NCI-H1092 (cell line): Measurements from ENCODE around the gene RGS19.
"Not testable (repeated sequence)": the region's sequence is repeated elsewhere in the genome, so short reads cannot be mapped to it uniquely, and the experiment has no call there.

Experiments used
- DNase-seq: peaks from one replicate; lab custom pipeline; 2025; lab: John Stamatoyannopoulos, UW

RGS19 gene

DNA sequence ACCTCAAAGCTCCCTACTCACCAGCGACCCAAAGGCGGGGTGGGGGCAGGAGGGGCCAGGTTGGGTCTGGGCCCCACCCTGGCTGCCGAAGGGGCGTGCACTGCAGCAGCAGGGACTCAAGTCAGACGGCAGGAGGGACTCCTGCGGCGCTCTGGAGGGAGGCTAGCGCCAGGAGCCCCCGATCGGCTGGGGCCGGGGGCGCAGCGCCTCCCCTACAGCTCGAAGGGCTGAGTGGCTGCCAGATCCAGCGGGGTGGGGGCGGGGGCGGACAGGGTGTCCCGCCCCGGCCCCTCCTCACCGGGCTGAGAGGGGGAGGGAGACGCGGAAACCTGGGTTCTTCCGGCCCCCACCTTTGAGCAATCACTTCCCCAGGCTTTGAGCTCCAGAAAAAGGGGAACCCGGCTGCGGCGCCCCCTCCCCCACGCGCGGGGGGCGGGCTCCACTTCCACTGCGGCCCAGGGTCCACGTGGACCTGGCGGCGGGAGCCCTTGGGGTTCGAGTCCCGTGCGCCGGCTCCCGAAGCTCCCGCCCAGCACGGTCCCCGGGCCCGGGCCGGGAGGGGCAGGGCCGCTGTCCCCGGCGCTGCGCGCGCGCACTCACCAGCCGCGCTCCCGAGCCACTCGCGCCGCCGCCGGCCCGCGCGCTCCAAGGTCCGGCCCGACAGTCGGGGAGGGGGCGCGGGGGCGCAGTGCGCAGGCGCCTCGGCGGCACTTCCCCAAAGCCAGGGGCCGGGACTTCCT lies at the start of gene RGS19:
RGS19 (minus strand) TSS at position 246 of the 740 bp plus-strand sequence. CDS start 2,632 bp downstream, outside the sequence.
- peak; percentile 28 for DNase-seq

DNA sequence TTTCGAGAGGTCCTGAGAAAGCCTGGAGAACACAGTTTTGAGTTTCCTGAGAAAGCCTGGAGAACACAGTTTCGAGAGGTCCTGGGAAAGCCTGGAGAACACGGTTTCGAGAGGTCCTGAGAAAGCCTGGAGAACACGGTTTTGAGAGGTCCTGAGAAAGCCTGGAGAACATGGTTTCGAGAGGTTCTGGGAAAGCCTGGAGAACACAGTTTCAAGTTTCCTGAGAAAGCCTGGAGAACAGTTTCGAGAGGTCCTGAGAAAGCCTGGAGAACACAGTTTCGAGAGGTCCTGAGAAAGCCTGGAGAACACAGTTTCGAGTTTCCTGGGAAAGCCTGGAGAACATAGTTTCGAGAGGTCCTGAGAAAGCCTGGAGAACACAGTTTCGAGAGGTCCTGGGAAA lies 44.2 kb upstream of the RGS19 start:
- DNase-seq: not testable (repeated sequence)

DNA sequence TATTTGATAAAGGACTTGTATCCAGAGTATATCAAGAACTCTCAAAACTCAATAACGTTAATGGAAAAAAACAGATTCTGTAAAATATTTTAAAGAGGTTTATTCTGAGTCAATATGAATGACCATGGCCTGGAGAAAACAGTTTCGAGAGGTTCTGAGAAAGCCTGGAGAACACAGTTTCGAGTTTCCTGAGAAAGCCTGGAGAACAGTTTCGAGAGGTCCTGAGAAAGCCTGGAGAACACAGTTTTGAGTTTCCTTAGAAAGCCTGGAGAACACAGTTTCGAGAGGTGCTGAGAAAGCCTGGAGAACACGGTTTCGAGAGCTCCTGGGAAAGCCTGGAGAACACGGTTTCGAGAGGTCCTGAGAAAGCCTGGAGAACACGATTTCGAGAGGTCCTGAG lies 43.6 kb upstream of the RGS19 start:
- DNase-seq: not testable (repeated sequence)

DNA sequence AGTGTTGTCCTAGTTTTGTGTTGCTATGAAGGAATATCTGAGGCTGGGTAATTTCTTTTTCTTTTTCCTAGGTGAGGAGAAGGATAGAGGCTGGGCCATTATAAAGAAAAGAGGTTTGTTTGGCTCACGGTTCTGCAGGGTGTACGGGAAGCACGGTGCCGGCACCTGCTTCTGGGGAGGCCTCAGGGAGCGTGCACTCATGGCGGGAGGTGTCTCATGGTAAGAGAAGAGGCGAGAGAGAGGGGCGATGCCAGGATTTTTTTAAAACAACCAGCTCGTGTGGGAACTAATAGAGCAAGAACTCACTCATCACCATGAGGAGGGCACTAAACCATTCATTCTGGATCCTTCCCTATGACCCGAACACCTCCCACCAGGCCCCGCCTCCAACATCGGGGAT lies 42.3 kb upstream of the RGS19 start:
- DNase-seq: no peak

DNA sequence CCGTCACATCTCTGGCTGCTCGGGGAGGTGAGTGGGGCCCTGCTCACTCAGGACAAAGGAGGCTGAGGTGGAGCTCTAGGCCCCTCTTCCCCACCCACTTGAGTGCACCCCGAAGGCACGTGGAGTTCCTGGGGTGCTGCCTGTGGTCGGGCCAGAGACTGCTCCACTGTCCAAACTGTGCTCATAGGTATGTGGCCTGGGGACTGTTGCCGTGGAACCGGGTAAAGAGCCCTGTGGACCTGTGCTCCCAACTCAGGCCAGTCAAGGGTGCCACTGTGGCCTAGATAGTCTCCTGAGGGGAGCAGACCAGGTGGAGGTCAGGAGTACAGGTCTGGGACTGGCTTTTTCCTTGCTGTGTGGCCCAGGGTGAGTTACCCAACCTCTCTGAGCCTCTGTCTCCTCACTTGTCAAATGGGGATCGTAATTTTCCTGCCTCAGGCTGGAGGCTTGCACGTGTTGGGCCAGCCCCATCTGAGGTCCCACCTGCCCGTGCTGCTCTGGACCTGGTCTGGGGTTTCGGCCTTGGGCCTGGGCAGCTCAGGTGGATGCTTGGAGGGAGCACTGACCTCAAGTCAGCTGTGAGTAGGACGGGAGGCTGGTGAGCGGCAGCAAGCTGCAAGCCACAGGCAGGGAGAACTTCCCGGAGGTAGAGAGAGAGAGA lies 40.5 kb upstream of the RGS19 start:
- DNase-seq: no peak

GRCh38 chr20:64119301-64119680 lies 40.0 kb upstream of the RGS19 start:
- no peak for DNase-seq

- not testable (repeated sequence) for DNase-seq
Observed at GRCh38 chr20:64117432-64117777, 38.1 kb upstream of the RGS19 start.

DNA sequence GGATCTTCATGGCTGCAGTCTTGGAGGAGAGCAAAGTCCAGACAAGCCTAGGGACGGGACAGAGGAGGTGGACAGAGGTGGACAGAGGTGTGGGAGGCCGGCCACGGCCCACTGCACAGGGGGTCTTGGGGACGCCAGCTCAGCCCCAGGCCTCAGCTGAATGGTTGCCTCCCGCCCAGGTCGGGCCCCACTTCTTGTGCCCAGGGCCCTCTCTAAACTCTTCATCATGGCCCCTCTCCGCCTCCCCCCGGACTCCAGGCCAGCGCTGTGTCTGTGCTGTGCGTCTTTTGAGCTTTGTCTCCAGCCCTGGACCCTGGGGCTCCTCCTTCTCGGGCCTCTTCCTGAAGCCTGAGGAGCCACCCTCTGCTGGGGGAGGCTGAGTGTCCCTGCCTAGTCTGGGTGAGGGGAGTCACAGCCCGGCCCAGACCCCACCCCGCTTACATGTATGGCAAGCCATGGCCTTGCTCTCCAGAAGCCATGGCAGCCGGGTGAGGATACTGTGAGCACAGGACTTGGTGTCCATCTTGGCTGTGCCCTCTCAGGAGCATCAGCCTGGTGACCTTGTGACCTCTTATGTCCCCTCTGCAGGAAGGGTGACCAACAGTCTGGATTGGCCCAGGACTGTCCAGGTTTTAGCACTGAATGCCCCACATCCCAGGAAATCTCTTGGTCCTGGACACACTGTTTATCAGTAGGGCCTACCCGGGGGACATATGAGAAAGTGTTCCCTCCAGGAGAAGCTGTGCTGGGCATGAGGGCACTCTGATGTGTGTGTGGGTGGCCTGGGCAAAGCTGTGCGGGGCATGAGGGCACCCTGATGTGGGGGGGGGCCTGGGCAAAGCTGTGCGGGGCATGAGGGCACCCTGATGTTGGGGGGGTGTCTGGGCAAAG lies 37.5 kb upstream of the RGS19 start:
- no peak for DNase-seq

DNA sequence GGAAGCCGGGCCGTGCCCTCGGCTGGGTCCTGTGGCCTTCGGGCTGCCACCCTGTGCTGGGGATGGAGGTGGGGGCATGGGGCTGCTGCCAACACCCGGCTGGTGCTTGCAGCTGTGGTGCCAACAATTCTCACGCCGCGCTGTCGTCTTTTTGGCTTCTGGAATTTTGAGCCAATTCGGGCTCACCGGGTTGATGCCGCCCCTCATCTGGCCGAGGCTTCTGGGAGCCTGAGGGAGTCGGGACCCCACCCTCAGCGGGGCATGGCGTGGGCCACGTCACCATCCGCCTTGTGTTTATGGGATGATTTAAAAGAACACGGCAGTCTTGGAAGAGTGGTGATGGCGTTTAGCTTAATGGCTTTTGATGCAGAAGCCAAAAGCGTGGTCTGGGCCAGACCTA lies 36.7 kb upstream of the RGS19 start:
- DNase-seq: no peak

- no peak for DNase-seq
Observed at GRCh38 chr20:64115171-64115911, 36.0 kb upstream of the RGS19 start.

GRCh38 chr20:64114356-64114971 lies 35.1 kb upstream of the RGS19 start:
- DNase-seq: no peak

- DNase-seq: no peak
Observed at GRCh38 chr20:64113796-64114355, 34.6 kb upstream of the RGS19 start.

DNA sequence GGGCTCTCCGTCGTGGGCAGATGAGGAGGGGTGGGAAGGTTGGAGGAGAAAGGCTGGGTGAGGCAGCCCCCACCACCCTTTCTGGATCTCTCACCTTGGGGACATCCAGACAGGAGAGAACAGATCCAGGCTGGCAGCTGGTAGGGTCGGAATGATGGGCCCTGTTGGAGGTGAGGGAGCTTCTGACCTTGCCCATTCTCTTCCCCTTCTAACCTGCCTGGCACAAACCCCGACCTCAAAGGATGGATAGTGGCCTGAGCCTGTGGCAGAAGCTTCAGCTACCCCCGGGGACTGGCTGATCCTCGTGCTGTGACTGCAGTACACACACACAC lies 34.1 kb upstream of the RGS19 start:
- DNase-seq: no peak

DNA sequence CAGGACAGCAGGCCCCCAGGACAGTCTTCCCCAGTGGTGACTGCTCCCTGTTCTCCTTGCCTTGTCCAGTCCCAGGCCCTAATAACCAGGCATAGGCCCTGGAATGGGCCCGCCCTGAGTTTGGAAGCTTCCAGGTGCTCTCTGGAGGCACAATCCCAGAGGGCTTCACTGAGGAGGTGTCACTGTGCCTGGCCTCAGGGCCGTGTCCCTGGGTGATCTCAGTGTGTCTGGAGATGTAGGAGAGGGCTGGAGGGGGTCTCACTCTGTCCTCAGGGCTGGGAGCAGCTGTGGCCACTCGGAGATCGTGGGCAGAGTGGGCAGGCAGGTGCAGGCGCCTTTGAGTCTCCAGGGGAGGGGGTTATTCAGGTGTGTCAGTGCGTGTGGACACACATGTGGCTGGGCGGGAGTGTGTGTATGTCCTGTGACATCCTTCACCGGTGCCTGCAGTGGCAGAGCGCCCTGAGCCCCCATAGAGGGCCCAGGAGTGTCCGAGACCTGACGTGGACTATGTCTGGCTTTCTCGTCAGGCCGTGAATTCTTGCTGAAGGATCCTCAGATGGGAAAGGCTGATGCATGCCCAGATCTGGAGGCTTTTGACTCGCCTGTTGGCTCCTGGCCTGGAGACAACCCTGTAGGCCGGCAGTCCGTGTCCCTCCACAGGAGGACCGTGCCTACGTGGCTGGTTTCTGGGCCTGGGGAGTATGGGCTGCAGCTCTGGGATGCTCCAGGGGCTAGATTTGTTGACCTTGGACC lies 33.5 kb upstream of the RGS19 start:
- no peak for DNase-seq

- DNase-seq: no peak
Observed at GRCh38 chr20:64111841-64112641, 32.7 kb upstream of the RGS19 start.

DNA sequence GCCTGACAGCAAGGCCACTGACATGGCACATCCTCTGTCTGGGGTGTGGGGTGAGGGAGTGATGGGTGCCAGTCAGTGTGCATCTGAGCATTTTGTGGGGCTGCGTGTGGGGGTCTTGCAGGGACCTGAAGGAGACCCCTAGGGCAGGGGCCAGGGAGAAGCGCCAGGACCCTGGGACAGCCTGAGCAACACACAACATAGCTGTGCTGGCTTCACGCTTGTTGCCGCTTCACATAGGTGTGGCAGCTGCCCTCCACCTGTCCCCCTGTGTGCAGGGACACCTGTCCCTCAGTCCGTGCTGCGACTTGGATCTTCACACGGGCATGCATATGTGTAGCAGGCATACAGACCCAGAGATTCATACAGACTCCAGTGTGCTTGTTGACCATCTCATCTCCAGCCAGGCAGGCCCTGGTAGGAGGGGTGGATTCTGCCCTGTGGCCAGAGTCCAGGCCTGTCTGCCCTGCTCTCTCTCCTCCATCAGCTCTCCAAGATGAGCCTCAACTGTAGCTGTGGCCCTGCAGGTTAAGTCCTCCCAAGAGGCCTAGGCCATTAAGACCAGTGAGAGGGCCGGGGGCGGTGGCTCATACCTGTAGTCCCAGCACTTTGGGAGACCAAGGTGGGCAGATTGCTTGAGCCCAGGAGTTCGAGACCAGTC lies 31.2 kb upstream of the RGS19 start:
- DNase-seq: no peak

GRCh38 chr20:64109831-64110391 lies 30.6 kb upstream of the RGS19 start:
- no peak for DNase-seq

GRCh38 chr20:64108731-64109681 lies 29.7 kb upstream of the RGS19 start:
- no peak for DNase-seq
